Peyer's patch (tissue), 4 donors: ENCODE results near the gene GPR183.

ENCODE experiments used
- CTCF ChIP-seq, 6 experiments: fragments of 450-650 bp in 4 of 6; fragments of 200-600 bp in 2 of 6; sonication (generic) in 1 of 6; IDR thresholded peaks; one replicate each; pipeline ENCODE4 v1.5.1; 2017 to 2019; ENCODE audit warnings: antibody characterized with exemption in 6 of 6, mild to moderate bottlenecking in 3 of 6, moderate library complexity in 1 of 6
- POLR2A ChIP-seq, 2 donors: fragments of 450-650 bp; IDR thresholded peaks; one replicate each; pipeline ENCODE4 v1.5.1; 2017; ENCODE audit warnings: antibody characterized with exemption in 2 of 2, mild to moderate bottlenecking in 2 of 2, moderate library complexity in 2 of 2

GRCh38 chr13:99278843-99279242 is 28.4 kb downstream of the GPR183 start:
- TF ChIP-seq CTCF (IDR thresholded peaks at IDR 0.05) (no peak), POLR2A (IDR thresholded peaks at IDR 0.05) (no peak)
